Activated T-cell treated with anti-CD3 and anti-CD28 coated beads for 24 hours (primary cell): Measurements from ENCODE around the gene PLEKHG4B.
"Not testable (repeated sequence)": the region's sequence is repeated elsewhere in the genome, so short reads cannot be mapped to it uniquely, and the experiment has no call there.

ENCODE experiments used
- DNase-seq: peaks from one replicate; pipeline ENCODE4 v3.0.0-alpha.2; 2020; ENCODE audit warnings: low read depth

PLEKHG4B gene

DNA sequence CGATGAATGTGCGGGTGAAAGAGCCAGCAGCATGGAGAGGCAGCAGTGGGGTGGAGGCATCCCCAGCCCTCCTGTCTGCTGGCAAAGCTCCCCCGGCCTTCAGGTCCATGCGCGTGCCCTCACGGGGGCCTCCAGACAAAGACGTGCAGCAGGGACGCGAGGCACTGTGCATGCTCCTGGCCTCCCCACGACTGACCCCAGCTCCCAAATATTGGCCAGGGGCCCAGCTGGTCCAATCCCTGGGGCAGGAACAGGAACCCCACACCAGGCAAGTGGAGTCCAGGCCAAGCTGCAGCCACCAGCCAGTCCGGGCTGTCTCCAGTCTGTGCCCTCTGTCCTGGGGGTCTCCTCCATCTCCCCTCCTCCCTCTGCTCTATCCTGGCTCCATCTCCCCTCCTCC, 65.8 kb downstream of the PLEKHG4B start:
- no peak for DNase-seq

DNA sequence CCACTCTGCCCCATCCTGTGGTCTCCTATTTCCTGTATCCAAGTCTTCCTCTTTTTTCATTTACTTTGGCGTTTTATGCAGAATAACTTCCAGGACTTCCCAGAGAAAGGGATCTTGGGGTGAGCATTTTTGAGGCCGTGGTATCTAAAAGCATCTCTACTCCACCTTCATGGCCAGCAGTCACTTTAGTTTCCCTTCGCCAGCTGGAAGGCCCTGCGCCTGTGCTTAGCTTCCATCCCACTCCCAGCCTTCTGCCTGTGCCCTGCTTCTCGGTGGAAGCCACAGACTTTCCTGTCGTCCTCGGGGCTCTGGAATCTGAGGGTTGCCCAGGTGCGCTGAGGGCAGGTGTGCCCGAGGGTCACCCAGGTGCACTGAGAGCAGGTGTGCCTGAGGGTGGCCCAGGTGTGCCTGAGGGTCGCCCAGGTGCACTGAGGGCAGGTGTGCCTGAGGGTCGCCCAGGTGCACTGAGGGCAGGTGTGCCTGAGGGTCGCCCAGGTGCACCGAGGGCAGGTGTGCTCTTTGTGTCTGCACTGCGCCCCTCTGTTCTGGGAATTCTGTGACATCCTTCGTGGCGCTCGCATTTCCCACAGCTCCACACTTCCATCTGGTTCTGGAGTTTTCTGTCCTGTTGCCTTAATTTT, 67.0 kb downstream of the PLEKHG4B start:
- DNase-seq: no peak

DNA sequence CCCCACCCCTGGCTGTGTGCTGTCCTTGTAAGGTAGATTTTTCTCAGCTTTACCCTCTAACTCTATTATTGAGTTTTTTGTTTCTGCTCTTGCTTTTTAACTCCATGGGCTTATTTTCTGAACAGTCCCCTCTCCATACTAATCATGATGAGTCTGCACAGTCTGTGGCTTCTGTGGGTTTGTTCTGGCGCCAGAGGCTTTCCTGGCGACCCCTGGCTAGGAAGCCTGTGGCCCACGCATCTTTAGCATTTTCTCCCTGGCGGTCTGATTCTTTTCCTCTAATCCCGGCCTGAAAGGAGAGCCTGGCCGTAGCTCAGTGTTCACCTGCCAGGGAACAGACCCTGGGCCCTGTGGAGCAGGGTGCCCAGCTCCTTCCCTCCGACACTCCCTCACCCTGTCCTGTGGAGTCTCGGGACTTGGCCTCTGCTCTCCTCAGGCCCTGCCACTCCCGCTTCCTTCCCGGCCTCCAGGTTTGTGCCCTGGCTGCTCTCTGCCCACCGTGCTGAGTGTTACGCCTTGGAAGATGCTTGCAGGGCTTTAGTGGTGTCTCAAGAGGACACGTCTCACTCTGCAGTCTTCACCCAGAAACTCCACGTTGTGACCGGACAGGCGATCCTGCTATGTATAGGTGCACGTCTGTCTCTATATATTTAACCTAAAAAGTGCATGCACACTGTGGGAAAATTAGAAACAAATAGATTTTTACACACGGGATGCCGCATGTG, 67.6 kb downstream of the PLEKHG4B start:
- no peak for DNase-seq

DNA sequence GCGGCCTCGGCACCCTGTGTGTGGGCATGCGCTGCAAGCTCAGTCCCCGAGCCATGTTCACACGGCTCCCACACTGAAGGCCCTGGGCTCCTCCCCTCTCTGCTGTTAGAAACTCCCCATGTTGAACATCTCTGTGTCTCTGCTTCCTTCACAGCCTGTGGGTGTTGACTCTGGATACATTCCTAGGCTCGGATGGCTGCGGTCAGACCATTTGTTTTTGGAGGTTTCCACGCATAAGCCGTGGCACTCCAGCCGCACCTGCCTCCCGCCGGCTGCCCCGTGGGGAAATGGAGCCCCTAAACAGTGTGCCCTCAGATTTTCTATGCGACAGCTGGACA, 68.2 kb downstream of the PLEKHG4B start:
- DNase-seq: no peak

DNA sequence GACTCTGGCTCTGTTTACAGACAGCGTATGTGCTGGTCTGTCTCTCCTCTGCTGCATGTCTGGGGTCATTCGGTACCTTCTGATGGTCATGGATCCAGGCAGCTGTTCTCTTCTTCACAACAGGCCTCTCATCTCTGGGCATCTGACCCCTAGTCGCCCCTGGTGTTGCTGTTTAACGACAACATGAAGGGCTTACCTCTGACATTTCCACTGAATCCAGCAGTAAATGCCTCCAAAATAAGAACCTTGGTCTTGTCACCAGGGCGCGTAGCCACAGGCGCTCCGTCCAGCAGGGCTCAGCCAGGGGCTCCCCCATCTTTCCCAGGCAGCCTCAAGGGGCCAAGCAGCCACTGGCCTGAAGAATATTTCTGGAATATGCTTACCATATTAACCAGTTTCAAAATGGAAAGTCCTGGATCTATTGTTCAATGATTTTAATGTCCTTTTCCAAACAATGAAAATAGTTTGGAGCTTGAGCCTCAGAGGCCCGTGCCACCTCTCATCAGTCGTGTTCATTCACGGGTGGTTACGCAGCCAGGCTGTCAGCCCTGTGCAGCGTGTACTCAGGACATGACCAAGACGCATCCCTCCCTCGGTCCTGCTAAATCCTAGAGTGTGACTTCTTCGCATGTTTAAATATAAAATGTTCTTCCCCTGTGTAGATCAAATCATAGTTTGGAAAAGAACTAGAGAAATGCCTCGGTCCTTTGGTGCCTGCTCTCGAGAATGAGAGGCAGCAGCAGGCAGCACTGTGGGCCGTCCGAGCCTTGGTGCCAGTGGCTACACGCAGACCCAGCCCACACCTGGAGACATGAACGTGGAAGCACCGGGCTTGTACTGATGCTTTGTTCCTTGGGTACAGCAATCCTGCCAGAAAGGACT, 69.2 kb downstream of the PLEKHG4B start:
- no peak for DNase-seq

DNA sequence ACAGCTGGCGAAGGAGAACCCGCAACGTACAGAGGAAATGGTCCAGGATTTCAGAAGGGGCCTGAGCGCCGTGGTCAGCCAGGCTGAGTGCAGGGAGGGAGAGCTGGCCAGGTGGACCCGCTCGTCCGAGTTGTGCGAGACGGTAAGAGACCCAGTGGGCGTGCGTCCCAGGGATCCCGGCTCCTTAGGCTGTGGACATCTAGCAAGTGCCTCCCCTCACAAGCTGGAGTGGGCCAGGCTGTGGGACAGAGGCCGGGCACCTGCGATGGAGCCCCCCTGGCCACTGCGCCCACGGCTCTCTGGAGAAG, 69.8 kb downstream of the PLEKHG4B start:
- DNase-seq: no peak

DNA sequence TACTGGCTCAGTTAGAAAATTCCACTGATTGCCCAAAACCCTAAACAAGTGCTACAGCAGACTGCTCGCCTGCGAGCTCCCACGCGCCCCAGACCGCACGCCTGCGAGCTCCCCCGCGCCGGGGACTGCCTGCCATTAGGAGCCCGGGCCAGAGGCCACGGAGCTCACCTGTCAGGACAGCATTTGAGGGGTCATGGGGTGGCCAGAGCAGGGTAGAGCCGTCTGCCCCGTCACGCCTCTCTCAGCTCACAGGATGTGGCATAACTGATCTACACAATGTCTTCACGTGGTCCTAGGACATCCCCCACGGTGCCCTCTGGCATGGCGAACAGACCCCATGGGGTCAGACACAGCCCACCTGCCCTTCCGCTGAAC, 70.2 kb downstream of the PLEKHG4B start:
- DNase-seq: no peak

DNA sequence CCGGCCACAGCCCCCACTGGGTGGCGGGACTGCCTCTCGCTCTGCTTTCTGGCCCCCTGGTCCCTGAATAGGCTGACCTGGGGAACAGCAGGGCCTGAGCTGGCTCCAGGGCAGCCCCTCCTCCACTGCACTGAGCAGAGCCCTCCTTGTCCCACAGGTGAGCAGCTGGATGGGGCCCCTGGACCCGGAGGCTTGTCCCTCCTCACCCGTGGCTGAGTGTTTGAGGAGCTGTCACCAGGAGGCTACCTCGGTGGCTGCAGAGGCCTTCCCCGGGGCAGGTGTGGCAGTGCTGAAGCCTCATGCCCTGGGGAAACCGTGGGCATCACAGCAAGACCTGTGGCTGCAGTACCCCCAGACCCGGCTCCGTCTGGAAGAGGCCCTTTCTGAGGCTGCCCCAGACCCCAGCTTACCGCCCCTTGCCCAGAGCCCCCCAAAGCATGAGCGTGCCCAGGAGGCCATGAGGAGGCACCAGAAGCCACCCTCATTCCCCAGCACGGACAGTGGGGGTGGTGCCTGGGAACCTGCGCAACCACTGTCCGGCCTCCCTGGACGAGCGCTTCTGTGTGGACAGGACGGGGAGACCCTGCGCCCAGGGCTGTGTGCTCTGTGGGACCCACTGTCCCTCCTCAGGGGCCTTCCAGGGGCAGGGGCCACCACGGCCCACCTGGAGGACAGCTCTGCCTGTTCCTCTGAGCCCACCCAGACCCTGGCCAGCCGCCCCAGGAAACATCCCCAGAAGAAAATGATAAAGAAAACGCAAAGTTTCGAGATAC, 70.8 kb downstream of the PLEKHG4B start:
- DNase-seq: no peak

DNA sequence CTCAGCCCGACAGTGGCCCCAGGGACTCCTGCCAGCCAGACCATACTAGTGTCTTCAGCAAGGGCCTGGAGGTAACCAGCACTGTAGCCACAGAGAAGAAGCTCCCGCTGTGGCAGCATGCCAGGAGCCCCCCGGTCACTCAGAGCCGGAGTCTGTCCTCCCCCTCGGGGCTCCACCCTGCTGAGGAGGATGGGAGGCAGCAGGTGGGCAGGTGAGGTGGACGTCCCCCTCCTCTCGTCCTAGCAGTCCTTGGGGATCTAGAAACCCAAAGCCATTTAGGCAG, 71.3 kb downstream of the PLEKHG4B start:
- no peak for DNase-seq

DNA sequence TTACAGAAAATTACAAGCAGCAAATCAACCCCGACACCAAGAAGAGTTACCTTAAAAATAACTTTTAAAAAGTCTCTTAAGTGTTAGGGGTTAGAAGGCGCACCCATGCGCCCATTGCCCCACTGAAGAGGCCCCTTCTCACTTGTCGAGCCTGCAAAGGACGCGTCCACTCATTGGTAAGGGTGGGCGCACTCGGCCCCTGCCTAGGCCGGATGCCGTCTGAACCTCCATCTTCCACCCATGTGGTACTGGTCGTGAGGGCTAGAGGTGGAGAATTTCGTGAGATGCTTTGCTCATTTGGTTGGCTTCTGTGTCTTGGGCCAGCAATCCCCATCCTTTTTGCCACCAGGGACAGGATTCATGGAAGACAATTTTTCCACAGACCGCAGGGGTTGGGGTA, 71.9 kb downstream of the PLEKHG4B start:
- no peak for DNase-seq

DNA sequence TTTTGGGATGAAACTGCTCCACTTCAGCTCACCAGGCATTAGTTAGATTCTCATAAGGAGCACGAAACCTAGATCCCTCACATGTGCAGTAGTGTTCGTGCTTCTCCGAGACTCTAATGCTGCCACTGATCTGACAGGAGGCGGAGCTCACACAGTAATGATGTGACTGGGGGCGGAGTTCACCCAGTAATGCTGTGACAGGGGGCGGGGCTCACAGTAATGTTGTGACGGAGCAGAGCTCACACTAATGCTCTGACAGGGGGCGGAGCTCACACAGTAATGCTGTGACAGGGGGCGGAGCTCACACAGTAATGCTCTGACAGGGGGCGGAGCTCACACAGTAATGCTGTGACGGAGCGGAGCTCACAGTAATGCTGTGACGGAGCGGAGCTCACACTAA, 72.3 kb downstream of the PLEKHG4B start:
- no peak for DNase-seq

DNA sequence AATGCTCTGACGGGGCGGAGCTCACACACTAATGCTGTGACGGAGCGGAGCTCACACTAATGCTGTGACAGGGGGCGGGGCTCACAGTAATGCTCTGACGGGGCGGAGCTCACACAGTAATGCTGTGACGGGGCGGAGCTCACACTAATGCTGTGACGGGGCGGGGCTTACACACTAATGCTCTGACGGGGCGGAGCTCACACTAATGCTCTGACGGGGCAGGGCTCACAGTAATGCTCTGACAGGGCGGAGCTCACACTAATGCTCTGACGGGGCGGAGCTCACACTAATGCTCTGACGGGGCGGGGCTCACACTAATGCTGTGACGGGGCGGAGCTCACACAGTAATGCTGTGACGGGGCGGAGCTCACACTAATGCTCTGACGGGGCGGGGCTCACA, 72.8 kb downstream of the PLEKHG4B start:
- DNase-seq: not testable (repeated sequence)

DNA sequence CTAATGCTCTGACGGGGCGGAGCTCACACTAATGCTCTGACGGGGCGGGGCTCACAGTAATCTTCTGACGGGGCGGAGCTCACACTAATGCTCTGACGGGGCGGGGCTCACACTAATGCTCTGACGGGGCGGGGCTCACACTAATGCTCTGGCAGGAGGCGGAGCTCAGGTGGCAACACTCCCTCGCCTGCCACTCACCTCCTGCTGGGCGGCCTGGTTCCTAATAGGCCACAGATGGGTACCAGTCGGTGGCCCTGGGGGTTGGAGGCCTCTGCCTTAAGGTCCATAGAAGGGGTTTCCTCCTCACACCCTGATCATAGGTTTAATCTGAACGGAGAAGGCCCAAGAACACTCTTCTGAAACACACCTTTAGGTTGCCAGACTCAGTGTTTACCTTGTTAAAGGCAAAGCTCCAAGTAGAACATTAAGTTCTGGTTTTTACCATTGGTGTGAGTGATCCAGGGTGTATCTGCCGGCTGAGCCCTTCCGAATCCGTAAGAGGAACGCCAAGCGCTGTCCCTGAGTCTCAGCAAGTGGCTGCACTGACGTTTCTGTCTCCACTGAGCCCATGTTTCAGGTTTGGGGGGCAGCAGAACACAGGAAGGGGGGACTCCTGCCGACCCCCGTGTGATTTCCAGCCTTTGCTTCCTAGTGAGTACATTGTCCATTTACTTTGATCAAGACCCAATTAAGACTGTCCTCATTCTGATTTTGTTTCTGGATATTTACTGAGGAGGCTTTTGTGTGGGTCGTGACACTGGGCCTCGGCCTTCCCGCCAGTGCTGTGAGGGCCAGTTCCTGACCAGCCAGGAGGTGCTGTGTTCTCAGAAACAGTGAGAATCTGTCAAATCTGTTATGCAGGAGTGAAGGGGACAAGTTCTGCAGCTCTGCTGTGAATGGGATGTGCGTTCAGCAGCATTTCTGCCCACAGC, 74.7 kb downstream of the PLEKHG4B start:
- no peak for DNase-seq

DNA sequence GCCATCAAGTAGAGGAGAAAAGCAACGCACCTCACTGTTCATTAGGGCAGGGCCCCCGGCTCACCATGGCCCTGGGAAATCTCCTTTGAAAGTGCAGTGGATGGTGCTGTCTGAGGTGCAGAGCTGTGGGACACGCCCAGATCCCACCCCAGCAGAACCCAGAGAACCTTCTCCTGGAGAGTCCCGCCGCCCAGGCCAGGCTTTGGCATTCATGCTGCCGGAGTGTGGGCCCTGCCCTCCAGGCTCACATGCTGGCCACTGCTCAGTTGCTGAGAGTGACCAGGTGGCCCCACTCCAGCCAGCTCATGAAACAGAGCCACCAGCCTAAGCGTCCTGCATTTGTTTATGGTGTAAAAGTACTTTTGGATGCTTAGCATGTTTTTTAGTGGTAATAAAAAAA, 75.5 kb downstream of the PLEKHG4B start:
- no peak for DNase-seq

DNA sequence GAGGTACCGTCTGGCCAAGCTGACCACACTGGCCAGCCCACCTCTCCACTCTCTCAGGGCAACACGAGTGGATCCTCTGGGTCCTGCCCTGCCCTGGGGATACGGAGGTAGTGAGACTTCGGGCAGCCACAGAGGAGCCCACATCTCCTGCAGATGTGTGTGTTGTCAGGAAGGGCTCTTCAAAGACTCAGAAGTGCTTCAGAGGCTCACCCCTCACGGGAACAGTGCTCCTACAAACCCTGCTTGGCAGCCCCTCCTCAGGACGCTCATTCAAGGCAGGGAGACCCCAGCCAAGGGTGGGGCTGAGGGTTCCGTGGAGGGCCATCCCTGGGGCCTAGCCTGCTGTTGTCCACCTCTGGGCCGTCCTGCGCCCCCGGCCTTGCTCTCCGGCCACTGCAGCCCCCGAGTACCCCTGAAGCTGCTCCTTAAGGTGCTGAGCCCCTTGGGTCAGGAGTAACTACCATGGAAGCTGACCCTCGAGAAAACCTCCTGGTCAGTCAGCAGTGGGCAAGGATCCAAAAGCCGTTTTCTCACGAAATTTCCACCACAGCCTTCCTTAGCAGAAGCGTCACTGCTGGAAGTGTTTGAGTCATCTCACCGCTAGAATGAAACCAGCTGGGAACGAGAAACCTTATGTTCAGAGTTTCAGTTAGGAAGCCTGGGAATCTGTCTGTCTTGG, 76.2 kb downstream of the PLEKHG4B start:
- DNase-seq: no peak

DNA sequence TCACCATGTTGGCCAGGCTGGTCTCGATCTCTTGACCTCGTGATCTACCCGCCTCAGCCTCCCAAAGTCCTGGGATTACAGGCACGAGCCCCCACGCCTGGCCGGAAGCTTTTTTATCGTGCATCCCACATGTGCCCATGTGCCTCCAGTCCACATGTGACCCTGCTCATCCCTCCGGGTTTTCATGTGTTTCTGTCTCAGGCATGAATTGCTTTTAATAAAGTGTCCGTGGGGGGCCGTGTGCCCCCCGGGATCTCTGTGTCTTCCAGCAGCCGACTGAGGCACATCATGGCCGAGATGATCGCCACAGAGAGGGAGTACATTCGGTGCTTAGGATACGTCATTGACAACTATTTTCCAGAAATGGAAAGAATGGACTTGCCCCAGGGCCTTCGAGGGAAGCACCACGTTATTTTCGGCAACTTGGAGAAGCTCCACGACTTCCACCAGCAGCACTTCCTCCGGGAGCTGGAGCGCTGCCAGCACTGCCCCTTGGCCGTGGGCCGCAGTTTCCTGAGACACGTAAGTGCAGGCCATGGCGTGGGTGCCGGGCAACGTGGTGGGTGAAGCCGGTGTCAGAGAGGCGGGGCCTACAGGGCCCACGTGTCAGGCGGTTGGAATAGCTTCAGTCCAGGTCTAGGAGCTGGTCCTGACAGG, 77.2 kb downstream of the PLEKHG4B start:
- no peak for DNase-seq

DNA sequence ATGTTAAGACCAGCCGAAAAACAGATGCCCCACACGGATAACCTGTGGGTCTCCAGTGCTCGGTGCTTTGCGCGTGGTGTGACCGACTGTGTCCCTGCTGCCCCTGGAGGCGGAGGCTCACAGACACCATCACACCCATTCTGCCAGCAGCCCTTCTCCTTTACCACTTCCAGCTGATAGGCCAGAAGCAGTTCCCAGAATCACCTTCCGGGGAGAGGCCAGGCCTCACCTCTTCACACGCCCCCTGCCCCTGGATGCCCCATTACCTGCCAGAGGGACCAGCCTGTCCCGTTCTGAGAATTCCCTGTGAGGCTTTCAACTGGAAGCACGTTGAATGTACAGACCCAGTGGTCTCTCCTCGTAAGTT, 77.7 kb downstream of the PLEKHG4B start:
- no peak for DNase-seq

DNA sequence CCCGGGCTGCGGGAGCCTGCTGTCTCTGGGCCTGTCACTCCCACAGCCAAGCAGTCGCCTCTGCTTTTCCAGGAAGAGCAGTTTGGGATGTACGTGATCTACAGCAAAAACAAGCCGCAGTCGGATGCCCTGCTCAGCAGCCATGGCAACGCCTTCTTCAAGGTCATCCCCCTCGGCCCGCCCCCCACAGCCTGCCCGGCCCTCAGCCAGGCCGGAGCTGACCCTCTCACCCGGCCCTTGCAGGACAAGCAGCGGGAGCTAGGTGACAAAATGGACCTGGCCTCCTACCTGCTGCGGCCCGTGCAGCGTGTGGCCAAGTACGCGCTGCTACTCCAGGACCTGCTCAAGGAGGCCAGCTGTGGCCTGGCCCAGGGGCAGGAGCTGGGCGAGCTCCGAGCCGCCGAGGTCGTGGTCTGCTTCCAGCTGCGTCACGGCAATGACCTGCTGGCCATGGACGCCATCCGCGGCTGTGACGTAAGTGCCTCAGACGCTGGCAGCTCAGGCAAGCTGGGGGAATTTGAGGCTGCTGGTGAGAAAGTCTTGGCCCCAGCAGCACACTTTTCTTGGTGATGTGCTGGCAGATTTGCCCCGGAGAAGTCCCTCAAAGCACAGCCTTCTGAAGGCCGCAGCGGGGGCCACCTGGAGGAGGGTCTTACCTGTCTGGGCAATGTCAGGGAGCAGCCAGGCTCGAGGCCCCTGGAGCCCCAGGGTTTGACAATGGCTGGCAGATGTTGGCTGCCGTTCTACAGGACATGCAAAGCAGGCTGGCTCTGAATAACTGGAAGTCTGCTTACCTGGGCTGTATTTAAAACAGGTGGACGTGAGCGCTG, 79.2 kb downstream of the PLEKHG4B start:
- no peak for DNase-seq

DNA sequence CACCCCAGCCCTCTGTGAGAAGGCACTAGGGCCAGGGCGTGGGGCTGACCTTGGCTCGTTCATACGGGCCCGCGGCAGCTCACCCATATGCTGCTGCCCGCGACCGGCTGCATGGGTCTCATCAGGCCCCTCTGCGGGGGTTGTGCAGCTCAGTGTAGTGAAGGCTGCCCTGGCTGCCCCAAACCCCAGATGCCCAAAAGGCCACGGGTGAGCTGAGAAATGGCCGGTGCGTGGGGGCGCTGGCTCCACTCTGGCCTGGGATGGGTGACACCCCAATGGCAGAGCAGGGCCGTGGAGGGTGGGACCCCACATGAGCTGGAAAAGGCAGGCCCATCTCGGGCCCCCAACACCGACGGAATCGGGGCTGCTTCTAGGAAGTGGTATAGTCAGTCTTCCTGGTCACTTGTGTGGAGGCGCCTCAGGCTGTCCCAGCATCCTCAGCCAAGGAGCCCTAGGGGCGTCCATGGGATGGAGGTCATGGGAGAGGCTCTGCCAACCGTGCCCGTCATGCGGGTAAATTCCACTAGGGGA, 79.9 kb downstream of the PLEKHG4B start:
- DNase-seq: no peak

DNA sequence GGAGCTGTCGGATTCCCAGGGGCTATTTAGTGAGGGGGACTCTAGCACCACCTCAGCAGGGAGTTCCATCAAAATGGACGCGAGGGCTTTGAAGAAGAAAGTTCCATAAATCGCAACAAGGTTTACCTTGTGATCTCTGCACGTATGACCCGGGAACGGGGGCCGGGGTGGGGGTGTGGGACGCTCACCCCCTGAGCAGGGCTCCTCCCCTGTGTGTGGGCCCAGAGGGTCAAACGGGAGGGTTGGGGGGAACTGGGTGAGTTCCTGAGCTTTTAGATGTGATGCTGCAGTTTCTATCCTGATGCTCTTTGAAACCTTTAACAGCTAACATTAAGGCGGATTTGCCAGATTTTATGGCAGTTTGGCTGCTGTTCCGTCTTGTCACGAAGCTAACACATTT, 80.5 kb downstream of the PLEKHG4B start:
- no peak for DNase-seq
